B cell (primary cell): ENCODE measurements around the gene SCFD2. TPM values are rescaled to one million over a fixed set of nuclear protein-coding genes. Genes with fewer than 3 reads are reported as not detected.

Experiments
- ATAC-seq: fragments of 200-7000 bp; cut with Tn5 transposase; one replicate; pipeline ENCODE4 v1.10.0; 2021; ENCODE audit warnings: low read depth, mild to moderate bottlenecking, moderate number of reproducible peaks, moderate library complexity
- CTCF ChIA-PET: fragments of 350-600 bp; sonication (Branson Sonifier 250); formaldehyde crosslinking; loops from one replicate; lab custom pipeline; 2021; ENCODE audit warnings: antibody characterized with exemption, inconsistent platforms; lab: Charles Lee
- POLR2A ChIA-PET: fragments of 350-600 bp; sonication (Branson Sonifier 250); formaldehyde crosslinking; loops from one replicate; lab custom pipeline; 2021; ENCODE audit warnings: antibody characterized with exemption; lab: Charles Lee
- DNase-seq: peaks from one replicate; pipeline ENCODE4 v3.0.0; 2013
- H2AFZ ChIP-seq: 2 replicates; pipeline ENCODE4 v1.6.1; 2012; ENCODE audit warnings: mild to moderate bottlenecking, low read depth, low read length; ENCODE audit not compliant: insufficient read depth, poor library complexity, severe bottlenecking
- H3K27ac ChIP-seq, 2 donors: 1 replicate in 1 of 2; 2 replicates in 1 of 2; pipeline ENCODE4 v1.5.1; 2012 to 2013; ENCODE audit warnings: low read length in 2 of 2, mild to moderate bottlenecking in 2 of 2, moderate library complexity in 1 of 2
- H3K27me3 ChIP-seq, 4 experiments: fragments of 200-600 bp in 1 of 4; sonication (generic) in 1 of 4; replicated peaks in 1 of 4; 1 replicate in 2 of 4; 2 replicates in 2 of 4; pipeline versions ENCODE4 v1.6.1 to v1.7.0; 2013 to 2016; ENCODE audit warnings: low read length in 3 of 4, mild to moderate bottlenecking in 2 of 4, mixed read lengths in 1 of 4, moderate library complexity in 1 of 4; ENCODE audit not compliant: insufficient read depth in 4 of 4, control insufficient read depth in 3 of 4; ENCODE audit errors: control extremely low read depth in 1 of 4
- H3K36me3 ChIP-seq, 2 experiments: replicated peaks in 1 of 2; 1 replicate in 1 of 2; 2 replicates in 1 of 2; pipeline versions ENCODE4 v1.6.1 to v1.7.1; 2013; ENCODE audit warnings: low read length in 1 of 2; ENCODE audit not compliant: insufficient read depth in 2 of 2, control insufficient read depth in 1 of 2; ENCODE audit errors: control extremely low read depth in 1 of 2, extremely low read depth in 1 of 2
- H3K4me1 ChIP-seq, 2 donors: fragments of 200-600 bp in 1 of 2; sonication (generic) in 1 of 2; 1 replicate in 1 of 2; 2 replicates in 1 of 2; pipeline versions ENCODE4 v1.5.1 to v1.6.1; 2013 to 2017; ENCODE audit warnings: low read length in 2 of 2; ENCODE audit not compliant: control insufficient read depth in 2 of 2, insufficient read depth in 2 of 2
- H3K4me2 ChIP-seq: replicated peaks from 2 replicates; pipeline ENCODE3; 2012; ENCODE audit warnings: mild to moderate bottlenecking, low read depth, low read length; ENCODE audit not compliant: poor library complexity, severe bottlenecking
- H3K4me3 ChIP-seq, 5 experiments: fragments of 200-600 bp in 1 of 5; sonication (generic) in 1 of 5; 1 replicate in 3 of 5; 2 replicates in 2 of 5; pipeline versions ENCODE4 v1.5.1 to v1.7.0; 2011 to 2016; ENCODE audit warnings: low read length in 4 of 5, mild to moderate bottlenecking in 4 of 5, low read depth in 2 of 5, control low read depth in 1 of 5, moderate library complexity in 1 of 5; ENCODE audit not compliant: insufficient read depth in 1 of 5; ENCODE audit errors: control extremely low read depth in 1 of 5, extremely low read depth in 1 of 5
- H3K79me2 ChIP-seq: fragments of 200-600 bp; sonication (generic); one replicate; pipeline ENCODE4 v1.6.0; 2016; ENCODE audit warnings: low read length; ENCODE audit not compliant: control insufficient read depth, insufficient read depth
- H3K9ac ChIP-seq: fragments of 200-600 bp; sonication (generic); 2 replicates; pipeline ENCODE4 v1.6.1; 2017; ENCODE audit warnings: mild to moderate bottlenecking, low read length, moderate library complexity
- H3K9me3 ChIP-seq, 3 donors: one replicate each; pipeline versions ENCODE4 v1.6.1 to v1.7.1; 2013; ENCODE audit warnings: low read length in 2 of 3; ENCODE audit not compliant: control insufficient read depth in 2 of 3, insufficient read depth in 1 of 3; ENCODE audit errors: control extremely low read depth in 1 of 3
- H4K20me1 ChIP-seq: 2 replicates; pipeline ENCODE4 v1.6.0; 2012; ENCODE audit warnings: mild to moderate bottlenecking, low read length; ENCODE audit not compliant: insufficient read depth, control insufficient read depth, poor library complexity, severe bottlenecking
- H3K27ac Mint-ChIP-seq: one replicate; pipeline ENCODE4 v1.8.0; 2021; ENCODE audit warnings: mixed read lengths
- H3K27me3 Mint-ChIP-seq: one replicate; pipeline ENCODE4 v1.8.0; 2021; ENCODE audit warnings: mixed read lengths
- H3K4me1 Mint-ChIP-seq: one replicate; pipeline ENCODE4 v1.8.0; 2021; ENCODE audit warnings: mixed read lengths
- H3K4me3 Mint-ChIP-seq: one replicate; pipeline ENCODE4 v1.8.0; 2021; ENCODE audit warnings: mixed read lengths
- H3K9me3 Mint-ChIP-seq: one replicate; pipeline ENCODE4 v1.8.0; 2022; ENCODE audit warnings: mixed read lengths; ENCODE audit not compliant: insufficient read depth
- CTCF ChIP-seq: fragments of 200-600 bp; IDR thresholded peaks from one replicate; pipeline ENCODE4 v1.8.0; 2022; ENCODE audit warnings: antibody characterized with exemption, mild to moderate bottlenecking
- EZH2 ChIP-seq: IDR thresholded peaks from 2 replicates; pipeline ENCODE4 v1.6.1; 2012; ENCODE audit warnings: borderline replicate concordance, low read depth, mild to moderate bottlenecking, moderate library complexity, low read length; ENCODE audit not compliant: insufficient read depth, poor library complexity, severe bottlenecking
- WGBS: methylation state at CpG from one replicate; pipeline ENCODE4 v1.1.5; 2013; ENCODE audit warnings: missing lambda C conversion rate; ENCODE audit not compliant: insufficient coverage; 5-methylcytosine and 5-hydroxymethylcytosine counted together
- intact Hi-C: fragments of 100-400 bp; cut with micrococcal nuclease; formaldehyde crosslinking; loops from one replicate; pipeline ENCODE4 v1.10.0; 2022
- polyA plus RNA-seq: library from polyadenylated mRNA; depleted of rRNA; stranded (reverse); fragments of >200 nt; gene quantifications from 2 replicates; pipeline ENCODE4 v1.2.3, GENCODE V29; 2012
- total RNA-seq, 2 donors: library from RNA; stranded (reverse); fragments of 120-200 nt in 1 of 2; gene quantifications; 1 replicate in 1 of 2; 2 replicates in 1 of 2; pipeline versions ENCODE4 v1.2.3 to v1.2.4, GENCODE V29; 2013 to 2022

SCFD2 gene
- total and polyA plus RNA-seq, 2 donors (not counting 1 experiment from before 2014, with no cell fraction given) = 12.8 to 20.4 TPM

GRCh38 chr4:53122280-53123116 is 243.4 kb downstream of the SCFD2 start:
- Mint-ChIP-seq H3K27ac (no peak overlapping the region), H3K4me3 (no peak overlapping the region), H3K27me3 (no peaks in the 10 kb centered on the region), H3K9me3 (no peaks in the 10 kb centered on the region), H3K4me1 (no peaks in the 10 kb centered on the region)
- no peaks in the 10 kb centered on the region for H3K36me3 ChIP-seq
- no peak for TF ChIP-seq CTCF
- TF ChIP-seq EZH2 = no peak
- intact Hi-C loops = no loop called here
- H3K27me3 ChIP-seq = no peaks in the 10 kb centered on the region
- H3K4me1 ChIP-seq = no peaks in the 10 kb centered on the region
- no peaks in the 10 kb centered on the region for H4K20me1 ChIP-seq
- H3K4me2 ChIP-seq = no peak overlapping the region
- 100% methylated on average over 4 of the region's 10 CpGs for WGBS
- H3K9ac ChIP-seq = no peak overlapping the region
- no peak overlapping the region for H3K4me3 ChIP-seq
- DNase-seq = no peak
- no peak overlapping the region for H3K27ac ChIP-seq
- no peak overlapping the region for H2AFZ ChIP-seq
- POLR2A ChIA-PET = no interaction called here
- ATAC-seq = no peak
- no peaks in the 10 kb centered on the region for H3K9me3 ChIP-seq
- no peaks in the 10 kb centered on the region for H3K79me2 ChIP-seq
- CTCF ChIA-PET = no interaction called here

GRCh38 chr4:53121264-53121865 is 244.5 kb downstream of the SCFD2 start:
- Histone ChIP-seq H3K4me3 (no peak overlapping the region), H4K20me1 (no peaks in the 10 kb centered on the region), H2AFZ (no peak overlapping the region), H3K4me2 (no peak overlapping the region), H3K36me3 (no peaks in the 10 kb centered on the region), H3K79me2 (no peaks in the 10 kb centered on the region), H3K27me3 (no peaks in the 10 kb centered on the region), H3K4me1 (no peaks in the 10 kb centered on the region), H3K27ac (no peak overlapping the region), H3K9me3 (no peaks in the 10 kb centered on the region), H3K9ac (no peak overlapping the region)
- Mint-ChIP-seq H3K27ac (no peak overlapping the region), H3K9me3 (no peaks in the 10 kb centered on the region), H3K27me3 (no peaks in the 10 kb centered on the region), H3K4me3 (no peak overlapping the region), H3K4me1 (no peaks in the 10 kb centered on the region)
- intact Hi-C loops = no loop called here
- 98% methylated on average over 4 of the region's 6 CpGs for WGBS
- POLR2A ChIA-PET = no interaction called here
- ATAC-seq = no peak
- no peak for DNase-seq
- TF ChIP-seq EZH2 = no peak
- no peak for TF ChIP-seq CTCF
- CTCF ChIA-PET = no interaction called here
